HG03135 (cell line): ENCODE measurements around the gene BMP7.
"Not testable (repeated sequence)": the region's sequence is repeated elsewhere in the genome, so short reads cannot be mapped to it uniquely, and the experiment has no call there.

Experiments
- ATAC-seq: cut with Tn5 transposase; IDR thresholded peaks from one replicate; pipeline ENCODE4 v1.9.1; 2021; ENCODE audit warnings: mild to moderate bottlenecking, moderate library complexity; ENCODE audit not compliant: unreplicated experiment

BMP7 gene

DNA sequence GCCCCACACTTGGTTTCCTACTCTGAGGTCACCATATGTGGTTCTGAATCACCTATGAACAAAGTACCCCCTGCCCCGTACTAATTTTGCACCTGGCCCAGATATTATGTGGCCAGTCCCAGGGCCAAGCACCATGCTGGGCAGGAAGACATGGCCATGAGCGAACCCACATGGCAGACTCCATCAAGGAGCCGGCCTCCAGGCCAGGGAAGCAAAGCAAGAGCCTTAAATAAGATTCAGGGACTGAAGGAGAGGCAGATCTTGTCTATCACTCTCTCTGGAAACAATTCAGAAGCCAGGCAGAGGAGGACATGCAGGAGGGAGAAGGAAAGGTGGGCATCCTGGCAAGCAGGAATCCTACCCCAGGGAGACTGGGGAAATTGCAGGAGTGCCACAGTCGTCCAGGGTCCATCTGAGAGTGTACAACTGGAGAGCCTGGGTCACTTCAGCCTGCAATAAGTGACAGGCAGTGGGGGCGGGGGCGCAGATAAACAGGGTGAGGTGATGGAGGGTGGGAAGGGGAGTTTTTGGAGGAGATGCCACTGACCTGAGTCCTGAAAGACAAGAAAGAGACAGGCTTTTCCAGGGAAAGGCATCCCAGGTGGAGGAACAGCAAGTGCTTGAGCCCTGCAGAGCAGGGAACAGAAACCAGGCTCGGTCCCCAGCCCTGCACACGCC is 2.1 kb upstream of the BMP7 start:
- no peak for ATAC-seq

DNA sequence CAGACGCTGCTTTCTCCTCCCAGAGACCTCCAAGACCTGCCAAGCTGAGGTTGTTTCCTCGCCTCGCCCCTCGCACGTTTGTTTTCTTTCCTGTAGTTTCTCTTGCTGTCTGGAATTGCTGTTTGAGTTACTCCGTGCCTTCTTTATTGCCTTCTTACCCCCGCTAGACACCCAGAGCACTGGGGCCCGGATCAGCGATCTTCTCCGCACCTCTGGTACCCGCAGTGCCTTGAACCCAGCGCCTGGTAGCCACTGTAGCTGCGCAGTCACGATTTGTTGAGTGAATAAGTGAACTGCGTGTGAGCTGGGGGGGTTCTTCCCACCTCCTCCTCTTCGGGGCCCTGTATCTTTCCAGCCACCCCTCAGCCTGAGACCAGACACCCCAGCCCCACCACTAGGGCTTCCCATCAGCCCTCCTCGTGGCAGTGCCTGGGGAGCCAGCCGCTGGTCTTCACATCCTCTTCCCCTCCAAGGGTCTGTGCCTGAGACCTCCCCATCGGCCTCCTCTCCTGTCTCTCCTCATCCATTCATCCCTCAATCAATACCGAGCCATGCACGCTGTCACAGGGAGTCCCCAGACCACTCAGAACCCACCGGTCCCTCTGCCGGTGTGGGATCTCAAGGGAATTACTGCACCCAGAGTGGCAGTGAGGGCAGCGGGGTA is 849 bp upstream of the BMP7 start:
- no peak for ATAC-seq

DNA sequence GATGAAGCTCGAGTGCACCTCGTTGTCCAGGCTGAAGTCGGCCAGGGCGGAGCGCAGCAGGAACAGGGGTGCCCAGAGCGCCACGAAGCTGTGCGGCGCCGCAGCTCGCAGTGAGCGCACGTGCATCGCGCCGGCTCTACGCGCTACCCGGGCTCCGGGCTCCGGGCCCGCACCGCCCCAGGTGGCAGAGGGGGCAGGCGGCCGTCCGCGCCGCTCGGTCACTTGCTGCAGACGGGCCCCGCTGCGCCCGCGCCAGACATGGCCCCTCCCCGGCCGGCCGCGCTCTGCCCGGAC is 497 bp downstream of the BMP7 start:
- no peak for ATAC-seq

DNA sequence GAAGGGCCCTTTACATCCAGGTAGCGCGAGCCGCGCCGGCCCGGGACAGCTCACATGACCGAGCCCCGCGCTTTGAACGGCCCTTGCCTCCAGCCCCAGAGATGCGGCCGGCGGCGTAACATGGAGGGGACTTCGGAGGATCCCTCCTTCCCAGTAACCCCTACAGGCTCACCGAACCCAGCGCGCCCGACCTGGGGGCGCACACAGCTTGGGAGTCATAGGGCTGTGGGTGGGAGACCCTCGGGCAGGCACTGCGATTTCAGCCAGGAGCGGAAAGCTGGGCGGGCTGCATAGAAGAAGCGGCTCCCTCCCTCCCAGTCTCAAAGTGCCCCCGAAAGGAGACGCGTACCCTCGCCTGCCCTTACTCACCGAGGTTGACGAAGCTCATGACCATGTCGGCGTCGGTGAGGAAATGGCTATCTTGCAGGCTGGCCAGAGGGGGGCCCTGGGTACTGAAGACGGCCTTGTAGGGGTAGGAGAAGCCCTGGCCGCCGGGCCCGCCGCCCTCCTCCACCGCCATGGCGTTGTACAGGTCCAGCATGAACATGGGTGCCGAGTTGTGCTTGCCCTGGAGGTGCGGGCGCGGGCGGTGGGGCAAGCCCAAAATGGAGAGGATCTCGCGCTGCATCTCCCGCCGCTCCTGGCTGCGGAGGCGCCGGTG is 975 bp downstream of the BMP7 start:
- no peak for ATAC-seq

DNA sequence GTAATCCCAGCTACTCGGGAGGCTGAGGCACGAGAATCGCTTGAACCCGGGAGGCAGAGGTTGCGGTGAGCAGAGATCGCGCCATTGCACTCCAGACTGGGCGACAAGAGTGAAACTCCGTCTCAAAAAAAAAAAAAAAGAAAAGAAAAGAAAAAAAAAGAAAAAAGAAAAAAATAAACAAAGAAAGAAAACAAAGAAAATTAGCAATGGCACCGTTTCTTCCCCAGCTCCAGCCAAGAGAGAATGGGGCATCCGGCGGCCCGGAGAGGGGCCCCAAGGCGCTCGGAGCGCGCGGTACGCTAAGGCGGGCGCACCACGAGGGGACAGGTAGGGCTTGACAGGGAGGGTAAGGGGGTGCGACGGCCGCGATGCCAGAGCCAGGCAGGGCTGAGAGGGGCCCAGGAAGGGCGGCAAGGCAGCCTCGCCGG is 1.5 kb downstream of the BMP7 start:
- not testable (repeated sequence) for ATAC-seq

DNA sequence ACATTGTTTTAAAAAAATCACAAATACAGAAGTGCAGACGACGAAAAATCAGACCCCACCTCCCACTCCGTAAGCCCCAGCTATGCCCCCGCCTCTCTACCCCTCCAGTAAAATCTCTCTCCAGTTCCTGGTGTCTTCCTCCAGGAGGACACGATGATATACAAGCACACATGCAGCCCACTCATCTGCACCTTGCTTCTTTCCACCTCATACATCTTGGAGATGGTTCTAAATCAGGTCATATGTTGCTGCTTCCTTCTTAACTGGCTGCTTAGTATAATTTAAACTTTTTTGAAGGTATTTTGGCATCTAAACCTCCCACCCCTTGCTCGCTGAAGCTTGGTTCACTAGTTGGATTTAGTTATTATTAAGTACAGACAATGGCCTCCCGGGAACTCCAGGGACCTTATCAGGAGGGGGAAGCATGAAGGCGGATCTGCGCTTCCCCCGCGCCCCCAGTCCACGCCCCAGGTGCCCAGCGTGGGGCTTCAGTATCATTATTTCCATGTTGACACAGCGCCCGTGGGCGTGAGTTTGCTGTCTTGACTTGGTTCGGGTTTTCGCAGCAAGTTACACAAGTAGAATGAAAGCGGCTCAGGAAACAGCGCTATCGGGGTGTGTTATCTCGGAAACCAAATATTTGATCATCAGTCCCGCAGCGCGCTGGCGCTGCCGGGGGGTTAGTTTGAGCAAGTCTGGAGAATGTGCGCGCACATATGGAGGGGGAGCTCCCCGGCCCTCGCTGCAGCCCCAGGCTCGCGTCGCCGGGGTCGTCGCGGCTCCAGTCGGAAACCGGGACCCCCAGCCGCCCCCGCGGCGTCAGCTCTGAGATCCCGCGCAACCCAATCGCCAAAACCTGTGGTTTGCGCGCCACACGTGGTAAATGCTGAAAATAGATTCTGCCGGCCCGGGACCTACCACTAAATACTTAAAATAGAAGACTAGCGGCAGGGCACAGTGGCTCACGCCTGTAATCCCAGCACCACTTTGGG is 2.3 kb downstream of the BMP7 start:
- no peak for ATAC-seq

DNA sequence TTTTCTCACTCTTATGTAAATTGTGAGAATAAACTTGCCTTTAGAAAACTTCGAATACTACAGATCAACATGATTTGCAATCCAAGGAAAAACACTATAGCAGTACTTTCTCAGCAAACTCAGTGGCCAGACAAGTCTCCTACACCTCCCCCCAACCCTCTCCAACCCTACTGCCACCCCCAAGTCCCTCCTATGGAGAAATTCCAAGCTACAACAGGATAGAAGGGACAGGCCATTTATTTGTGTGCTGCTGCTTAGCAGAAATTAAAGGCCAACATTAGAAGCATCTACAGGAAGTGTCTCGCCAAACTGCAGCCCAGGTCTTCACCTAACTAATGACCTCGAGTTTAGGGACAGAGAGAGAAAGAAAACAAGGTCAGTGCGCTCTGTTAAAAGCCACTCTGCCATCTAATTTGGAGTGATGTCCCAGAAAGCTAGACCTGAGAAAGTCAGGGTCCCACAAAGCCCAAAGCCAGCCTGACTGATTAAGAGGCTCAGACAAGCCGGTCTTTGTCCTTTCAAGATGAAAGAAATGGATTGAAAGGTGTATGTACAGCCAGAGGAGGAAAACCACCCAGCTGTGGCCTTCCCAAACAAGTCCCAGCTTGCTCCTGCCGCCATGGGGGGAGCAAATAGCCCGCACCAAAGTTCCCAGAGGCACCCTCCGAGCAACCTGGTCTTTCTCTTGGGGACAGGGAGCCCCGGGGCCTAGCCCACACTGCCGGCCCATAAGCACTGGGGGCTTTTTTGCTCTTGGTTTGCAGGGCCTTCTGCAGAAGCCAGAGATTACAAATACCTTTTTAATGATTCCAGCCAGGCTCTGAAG is 3.4 kb downstream of the BMP7 start:
- ATAC-seq = no peak

DNA sequence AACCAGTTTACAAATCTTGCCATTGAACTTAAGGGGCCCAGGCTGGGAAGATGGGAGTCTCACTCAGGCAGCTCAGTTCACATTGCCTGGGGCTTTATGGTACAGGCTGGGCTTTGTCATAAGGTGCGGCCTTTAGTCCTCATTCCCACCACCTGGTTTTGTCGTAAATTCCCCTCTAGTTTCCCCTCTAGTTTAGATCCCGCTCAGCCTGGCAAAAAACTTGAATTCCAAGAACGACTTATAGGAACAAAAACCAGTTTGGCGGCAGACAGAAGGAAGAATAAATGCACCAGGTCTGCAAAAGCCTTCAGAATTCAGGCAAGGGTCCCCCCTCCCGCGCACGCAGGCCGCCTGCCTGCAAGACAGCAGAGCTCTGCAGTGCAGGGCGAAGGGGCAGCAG is 4.1 kb downstream of the BMP7 start:
- no peak for ATAC-seq

DNA sequence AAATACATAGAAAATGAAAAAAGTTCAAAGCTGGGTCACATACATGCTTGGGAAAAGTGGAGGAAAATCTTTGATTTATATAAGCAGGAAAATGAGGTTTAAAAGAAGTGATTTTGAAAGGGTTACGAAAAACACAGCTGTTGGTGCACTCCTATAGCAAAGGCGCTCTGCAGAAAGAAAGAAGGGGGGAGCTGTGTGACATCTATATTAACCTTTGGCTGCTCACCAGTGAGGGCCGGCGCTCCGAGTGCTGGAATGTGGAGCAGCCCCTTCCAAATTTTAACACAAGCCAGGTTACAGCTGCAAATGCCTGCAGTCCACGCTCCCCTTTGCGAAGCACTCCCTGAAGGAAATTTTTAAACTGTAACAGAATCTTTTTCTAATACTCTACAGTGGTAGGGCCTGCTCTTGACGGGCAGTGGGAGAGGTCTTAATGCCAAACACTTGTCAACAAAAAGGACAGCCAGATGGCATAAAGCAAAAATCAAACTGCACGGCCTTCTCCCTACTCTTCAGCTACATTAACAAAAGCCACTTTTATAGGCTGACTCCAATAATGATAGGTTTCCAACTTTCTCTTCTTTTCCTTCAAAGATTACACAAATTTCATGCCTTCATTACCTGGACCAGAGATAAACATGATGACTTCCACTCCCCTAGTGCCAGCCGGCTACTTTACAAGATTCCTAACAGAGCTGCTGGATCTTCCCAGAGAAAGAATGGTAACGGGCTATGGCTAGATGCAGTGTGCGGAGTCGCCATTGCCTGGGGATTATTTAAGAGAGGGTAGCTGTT is 4.8 kb downstream of the BMP7 start:
- ATAC-seq = no peak

DNA sequence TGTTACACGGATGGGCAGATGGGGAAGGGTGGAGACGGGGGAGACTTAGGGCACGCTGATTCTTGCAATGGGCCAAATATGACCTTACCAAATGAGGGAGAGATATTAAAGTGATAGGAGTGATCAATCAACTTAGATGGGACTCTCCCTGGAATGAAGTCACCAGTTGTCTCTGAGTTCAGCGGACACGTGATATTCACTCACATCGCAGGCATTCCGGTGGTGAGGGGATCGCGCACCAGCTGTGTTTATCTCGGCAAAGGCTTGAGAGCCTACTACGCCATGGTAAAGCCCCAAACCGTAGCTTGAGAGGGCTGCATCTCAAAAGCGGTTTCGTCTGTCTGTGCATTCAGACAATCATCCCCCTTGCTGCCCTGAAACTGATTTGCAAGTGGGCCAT is 5.5 kb downstream of the BMP7 start:
- no peak for ATAC-seq

DNA sequence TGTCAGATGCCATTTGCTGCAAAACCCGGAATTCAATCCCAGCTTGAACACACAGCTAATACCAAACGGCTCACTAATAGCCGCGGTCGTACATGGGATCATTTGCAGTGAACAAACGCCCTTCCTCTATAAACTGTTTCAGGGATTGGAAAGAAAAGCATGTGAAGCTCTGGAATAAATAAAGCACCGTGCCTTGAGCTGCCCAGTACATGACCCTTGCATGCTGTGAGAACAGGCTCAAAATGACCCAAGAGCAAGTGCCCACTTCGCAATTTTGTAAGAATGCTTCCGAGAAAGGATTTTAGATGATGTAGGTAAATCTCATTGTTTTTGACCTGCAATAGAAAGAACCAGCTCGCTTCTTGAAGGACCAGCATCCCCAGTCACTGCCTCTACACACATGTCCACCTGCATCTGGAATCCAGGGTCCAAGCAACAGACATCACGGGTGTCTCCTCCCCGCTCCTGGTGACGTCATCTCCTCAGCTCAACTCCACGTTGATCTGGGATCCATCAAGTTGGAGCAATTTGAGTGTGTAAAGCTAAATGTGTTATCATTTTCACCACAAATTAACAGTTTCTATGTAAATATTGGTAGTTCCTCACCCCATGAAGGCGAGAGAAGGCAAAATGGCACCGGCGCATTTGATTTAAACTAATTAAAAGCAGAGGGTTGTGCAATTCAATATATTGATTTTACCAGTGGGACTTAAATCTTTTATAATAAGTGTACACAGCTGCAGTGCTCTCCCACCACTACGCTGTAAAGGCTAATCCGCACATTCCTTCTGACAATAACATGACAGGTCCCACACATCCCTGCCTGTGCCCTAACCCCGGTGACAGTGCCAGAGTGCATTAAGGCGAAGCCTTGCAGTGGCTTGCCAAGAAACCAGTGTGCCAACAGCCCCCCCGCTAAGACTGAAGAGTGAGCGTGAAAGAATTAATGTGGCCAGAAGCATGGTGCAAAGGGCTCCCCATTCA is 6.2 kb downstream of the BMP7 start:
- ATAC-seq = no peak

DNA sequence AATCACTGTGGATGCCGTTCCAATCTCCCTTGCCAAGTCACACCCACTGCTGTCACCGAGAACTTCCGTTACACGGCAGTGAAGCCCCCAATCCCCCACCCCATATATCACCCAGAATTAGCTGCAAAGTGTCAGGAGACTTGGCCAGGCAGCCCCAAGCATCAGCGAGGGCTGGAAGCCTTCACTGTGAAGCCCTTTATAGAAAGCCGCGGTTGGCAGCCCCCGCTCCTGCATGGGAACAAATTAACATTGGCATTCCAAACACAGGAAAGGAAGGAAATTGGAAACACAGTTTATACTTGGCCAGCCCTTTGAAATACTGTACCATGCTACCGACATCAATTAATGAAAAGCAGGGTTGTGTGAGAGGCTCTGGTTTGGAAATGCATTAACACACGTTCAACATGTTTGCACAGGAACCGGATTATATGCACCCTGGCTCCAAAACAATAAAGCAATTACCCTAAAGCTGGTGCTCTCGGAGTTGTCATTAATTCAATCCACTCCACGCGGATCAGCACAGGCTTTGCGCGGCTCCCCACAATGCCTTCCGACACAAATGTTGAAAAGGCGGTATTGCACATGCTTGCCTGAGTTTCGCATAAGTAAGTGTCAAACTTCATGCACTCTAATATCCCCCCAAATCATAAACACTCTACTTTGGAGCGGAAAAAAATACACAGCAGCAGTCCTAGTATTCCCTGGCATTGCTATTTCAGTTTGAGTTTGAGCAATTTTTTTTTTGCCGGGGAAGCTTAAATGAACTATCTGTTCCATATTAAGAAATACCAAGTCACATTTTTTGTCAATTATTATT is 7.1 kb downstream of the BMP7 start:
- no peak for ATAC-seq

DNA sequence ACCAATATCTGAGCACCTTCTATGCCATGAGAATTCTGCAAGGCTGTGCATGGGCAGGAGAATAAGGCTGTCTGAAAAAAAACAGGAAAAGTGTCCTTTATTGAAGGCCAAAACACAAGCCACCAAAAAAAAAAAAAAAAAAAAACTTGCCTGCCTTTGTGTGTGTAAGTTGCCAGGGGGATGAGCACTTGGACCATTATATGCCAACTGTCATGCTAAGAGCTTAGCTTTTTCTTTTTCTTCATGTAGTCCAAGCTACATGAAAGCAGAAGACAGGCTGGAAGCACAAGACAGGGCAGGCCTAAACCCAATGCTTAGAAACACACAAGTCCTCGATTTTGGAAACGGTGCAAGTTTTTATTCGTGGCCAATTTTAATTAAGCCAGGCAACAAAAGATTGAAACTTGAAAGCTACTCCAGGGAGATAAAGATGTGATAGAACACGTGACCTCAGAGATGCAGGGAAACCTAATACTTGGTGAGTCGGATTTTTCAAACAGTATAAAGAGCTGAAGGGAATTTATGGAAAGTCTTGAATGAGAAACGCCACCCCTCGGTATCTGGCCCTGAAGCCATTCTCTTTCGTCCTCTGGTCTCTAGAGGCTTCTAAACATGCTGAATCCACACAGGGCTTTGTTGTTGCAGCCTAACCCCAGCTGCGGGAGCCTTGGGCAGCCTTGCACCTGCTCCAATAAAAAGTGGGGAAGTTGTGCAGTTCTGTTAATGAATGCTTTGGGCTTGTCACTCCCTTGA is 8.6 kb downstream of the BMP7 start:
- no peak for ATAC-seq

DNA sequence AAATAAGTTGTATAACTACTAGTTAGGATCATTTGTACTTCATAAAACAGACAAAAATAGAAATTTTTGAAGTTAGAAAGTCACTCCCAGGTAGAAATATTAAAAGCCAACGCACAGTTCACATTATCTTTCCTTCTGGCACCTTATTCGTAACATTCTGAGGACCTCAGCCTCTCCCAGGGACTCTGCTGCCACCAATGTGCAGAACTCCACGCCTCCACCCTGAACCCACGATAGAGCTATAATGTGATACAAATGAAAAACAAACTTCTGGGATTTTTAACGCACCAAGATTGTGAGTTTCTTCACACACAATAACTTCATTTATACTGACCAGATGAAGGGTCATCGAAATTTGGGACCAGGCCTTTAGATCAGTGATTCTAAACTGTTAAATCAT is 9.5 kb downstream of the BMP7 start:
- no peak for ATAC-seq

DNA sequence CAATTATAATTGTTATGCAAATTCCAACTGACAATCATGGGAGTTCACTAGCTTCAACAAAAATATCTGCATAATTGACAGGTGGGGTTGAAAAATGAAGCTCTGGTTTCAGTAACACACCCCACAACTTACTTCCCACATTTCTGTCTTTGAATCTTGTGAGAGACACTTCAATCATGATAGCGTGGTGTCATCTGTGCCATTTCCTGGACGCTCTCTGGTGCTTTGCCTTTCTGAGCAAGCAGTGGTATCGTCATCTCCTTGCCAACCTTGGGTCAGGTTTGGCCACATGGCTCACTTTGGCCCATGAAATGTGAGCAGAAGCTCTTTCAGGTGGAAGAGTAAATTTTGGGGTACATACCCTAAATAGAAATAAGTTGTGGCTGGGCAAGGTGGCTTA is 10.2 kb downstream of the BMP7 start:
- ATAC-seq = no peak

DNA sequence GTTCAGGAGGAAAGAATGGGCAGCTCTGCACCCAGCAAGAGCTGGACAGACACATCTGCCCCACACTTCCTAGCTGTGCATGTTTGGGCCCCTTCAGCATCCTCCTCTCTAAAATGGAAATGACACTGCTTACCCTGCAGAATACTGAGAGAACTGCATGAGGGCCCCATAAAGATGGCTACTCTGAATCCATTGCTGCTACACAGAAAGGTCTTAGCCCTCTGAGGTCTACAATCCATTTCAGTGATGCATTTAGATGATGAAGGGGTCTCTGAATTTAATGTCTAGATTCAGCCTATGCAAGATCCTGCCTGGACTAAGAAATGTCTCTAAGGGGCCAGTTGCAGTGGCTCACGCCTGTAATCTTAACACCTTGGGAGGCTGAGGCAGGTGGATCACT is 11.3 kb downstream of the BMP7 start:
- no peak for ATAC-seq

DNA sequence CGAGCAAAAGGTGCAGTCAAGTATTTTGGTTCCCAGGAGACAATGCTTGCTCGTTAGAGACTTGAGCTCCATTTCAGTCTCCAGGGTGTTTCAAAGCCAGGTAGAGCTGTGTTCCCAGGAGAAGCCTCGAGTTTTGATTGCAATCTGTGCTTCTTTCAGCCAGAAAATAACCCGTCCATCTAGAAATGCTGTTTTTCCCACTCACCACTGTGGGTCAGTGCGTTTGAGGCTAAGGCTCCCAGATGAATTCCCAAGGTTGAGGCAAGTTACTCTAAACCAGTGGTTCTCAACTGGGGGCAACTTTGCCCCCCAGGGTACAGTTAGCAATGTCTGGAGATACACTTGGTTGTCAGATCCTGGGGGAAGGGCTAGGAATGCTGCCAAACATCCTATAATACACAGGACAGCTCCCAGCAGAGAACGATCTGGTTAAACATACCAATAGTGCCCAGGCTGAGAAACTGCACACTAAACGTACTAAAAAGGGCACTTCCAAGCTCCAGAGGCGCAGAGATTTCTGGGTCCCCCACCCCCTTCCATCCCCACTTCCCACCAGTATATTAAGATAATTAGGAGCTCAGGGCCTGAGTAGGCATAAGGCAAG is 13.8 kb downstream of the BMP7 start:
- no peak for ATAC-seq
